HepG2 (cell line): ENCODE measurements around the gene CAMK2A. TPM values are rescaled to one million over a fixed set of nuclear protein-coding genes. Genes with fewer than 3 reads are reported as not detected.

Source experiments
- ATF7 ChIP-seq, 2 experiments: fragments of 450-650 bp in 1 of 2; sonication (generic) in 1 of 2; formaldehyde crosslinking in 1 of 2; IDR thresholded peaks; 2 replicates each; pipeline versions ENCODE4 v1.4.0 to v1.6.1; 2016 to 2020; ENCODE audit warnings: antibody characterized with exemption in 1 of 2, mild to moderate bottlenecking in 1 of 2, missing genetic modification reagents in 1 of 2
- GPN1 ChIP-seq: sonication (generic); formaldehyde crosslinking; IDR thresholded peaks from 2 replicates; pipeline ENCODE4 v1.5.1; 2020; ENCODE audit warnings: missing genetic modification reagents, borderline replicate concordance
- MIER2 ChIP-seq: IDR thresholded peaks from 2 replicates; pipeline ENCODE4 v1.6.1; 2016; ENCODE audit warnings: missing biosample characterization, missing genetic modification reagents
- NCOA5 ChIP-seq: sonication (generic); formaldehyde crosslinking; IDR thresholded peaks from 2 replicates; pipeline ENCODE4 v1.4.0; 2020; ENCODE audit warnings: missing genetic modification reagents
- NPAS2 ChIP-seq: sonication (generic); formaldehyde crosslinking; IDR thresholded peaks from 2 replicates; pipeline ENCODE4 v1.8.0; 2022; ENCODE audit warnings: mild to moderate bottlenecking, missing genetic modification reagents, borderline replicate concordance
- NR2F1 ChIP-seq, 2 experiments: fragments of 450-650 bp in 1 of 2; formaldehyde crosslinking in 1 of 2; IDR thresholded peaks; 2 replicates each; pipeline versions ENCODE4 v1.5.0 to v1.6.1; 2016 to 2020; ENCODE audit warnings: mild to moderate bottlenecking in 1 of 2, missing compliant biosample characterization in 1 of 2, missing genetic modification reagents in 1 of 2, moderate library complexity in 1 of 2
- PAXIP1 ChIP-seq: sonication (generic); formaldehyde crosslinking; conservative IDR thresholded peaks from 2 replicates; pipeline ENCODE4 v1.4.0; 2020; ENCODE audit warnings: mild to moderate bottlenecking, missing genetic modification reagents, moderate library complexity
- SMAD9 ChIP-seq: sonication (generic); formaldehyde crosslinking; IDR thresholded peaks from 2 replicates; pipeline ENCODE4 v1.5.1; 2020; ENCODE audit warnings: mild to moderate bottlenecking, missing genetic modification reagents
- SMYD3 ChIP-seq: sonication (generic); formaldehyde crosslinking; IDR thresholded peaks from 2 replicates; pipeline ENCODE4 v1.8.1; 2023; ENCODE audit warnings: mild to moderate bottlenecking, missing genetic modification reagents
- SNAPC2 ChIP-seq: sonication (generic); formaldehyde crosslinking; IDR thresholded peaks from 2 replicates; pipeline ENCODE4 v1.8.1; 2022; ENCODE audit warnings: mild to moderate bottlenecking, missing genetic modification reagents
- TGIF2 ChIP-seq: IDR thresholded peaks from 2 replicates; pipeline ENCODE4 v1.6.1; 2016; ENCODE audit warnings: control low read depth, missing compliant biosample characterization
- ZBTB43 ChIP-seq: sonication (generic); formaldehyde crosslinking; conservative IDR thresholded peaks from 2 replicates; pipeline ENCODE4 v1.4.0; 2020; ENCODE audit warnings: missing genetic modification reagents
- ZMYM2 ChIP-seq: sonication (generic); formaldehyde crosslinking; IDR thresholded peaks from 2 replicates; pipeline ENCODE4 v1.8.0; 2022; ENCODE audit warnings: mild to moderate bottlenecking, missing genetic modification reagents
- ZNF407 ChIP-seq: sonication (generic); formaldehyde crosslinking; IDR thresholded peaks from one replicate; pipeline ENCODE4 v1.5.1; 2020; ENCODE audit warnings: mild to moderate bottlenecking, missing genetic modification reagents; ENCODE audit errors: not compliant biosample characterization
- ZNF460 ChIP-seq: sonication (generic); formaldehyde crosslinking; IDR thresholded peaks from 2 replicates; pipeline ENCODE4 v1.5.1; 2020; ENCODE audit warnings: missing genetic modification reagents, mild to moderate bottlenecking, borderline replicate concordance
- polyA plus RNA-seq, 8 experiments: library from polyadenylated mRNA; depleted of rRNA in 3 of 8; stranded (reverse) in 7 of 8; unstranded in 1 of 8; fragments of >200 nt; fragmentation: Illumina TruSeq in 4 of 8; extraction: Trizol in 4 of 8; gene quantifications; 2 replicates each; pipeline versions ENCODE4 v1.2.1 to v1.2.3, GENCODE V29; 2011 to 2016; ENCODE audit warnings: low read depth in 4 of 8, missing spikeins in 1 of 8, mixed read lengths in 1 of 8; ENCODE audit not compliant: insufficient read depth in 1 of 8
- total RNA-seq, 5 experiments: library from RNA; depleted of rRNA; stranded (reverse); fragments of >200 nt; fragmentation: Illumina TruSeq; extraction: Trizol; gene quantifications; 2 replicates each; pipeline ENCODE4 v1.2.3, GENCODE V29; 2016; ENCODE audit warnings: low read depth in 1 of 5

Gene CAMK2A
- total and polyA plus RNA-seq, 2 of the 13 experiments (the other 11 are each of a cell fraction or from before 2014, with no cell fraction given) = 0.11 TPM; not detected in 1

GRCh38 chr5:150184990-150185912, 104.3 kb downstream of the CAMK2A start (continued):
- TF ChIP-seq ZMYM2 (CRISPR knock-in tag) (no peak), ZBTB43 (CRISPR knock-in tag) (no peak), NCOA5 (CRISPR knock-in tag) (no peak), MIER2 (CRISPR knock-in tag) (no peak), SMYD3 (no peak), SMAD9 (no peak), GPN1 (CRISPR knock-in tag) (no peak), SNAPC2 (no peak), ZNF460 (CRISPR knock-in tag) (no peak), ZNF407 (CRISPR knock-in tag) (no peak), PAXIP1 (CRISPR knock-in tag) (0 out of 2 replicates have a peak, but pooled peaks have one; percentile 27), NPAS2 (CRISPR knock-in tag) (no peak), NR2F1 (CRISPR knock-in tag; IDR thresholded peaks at IDR 0.05) (no peak), ATF7 (IDR thresholded peaks at IDR 0.05) (no peak), ATF7 (CRISPR knock-in tag; IDR thresholded peaks at IDR 0.05) (no peak), TGIF2 (CRISPR knock-in tag) (no peak)
